ENCODE data around the gene FASTKD2. TPM values are rescaled to one million over a fixed set of nuclear protein-coding genes. Genes with fewer than 3 reads are reported as not detected.
"Not testable (repeated sequence)": the region's sequence is repeated elsewhere in the genome, so short reads cannot be mapped to it uniquely, and the experiment has no call there.

The FASTKD2 gene
- total RNA-seq, 2 experiments from 2014 or later = 33.9 to 37.0 TPM

DNA sequence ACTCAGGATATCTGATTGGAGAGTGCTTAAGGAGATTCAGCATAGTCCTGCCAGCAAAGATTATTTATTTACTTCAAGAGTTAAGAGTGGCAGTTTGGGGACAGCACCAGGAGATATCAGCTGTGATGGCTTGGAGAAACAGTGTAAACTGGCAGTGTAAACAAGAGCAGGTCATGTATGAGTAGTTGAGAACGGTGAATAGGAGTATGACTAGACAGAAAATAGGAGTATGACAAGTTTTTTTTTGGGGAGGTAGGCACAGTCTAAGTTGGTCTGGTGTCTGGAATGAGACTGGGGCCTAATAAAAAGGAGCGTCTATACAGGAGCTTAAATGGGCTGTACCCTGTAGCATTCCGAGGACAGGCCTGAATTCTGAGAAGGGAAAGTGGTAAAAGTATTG is 42.2 kb downstream of the FASTKD2 start:
- POLR2A ChIA-PET, ATAC-seq, CTCF ChIA-PET: not testable (repeated sequence)

GRCh38 chr2:206812471-206812870 is 47.1 kb downstream of the FASTKD2 start:
- POLR2A ChIA-PET; H3K27me3 Mint-ChIP-seq; H3K27ac Mint-ChIP-seq; H3K36me3 Mint-ChIP-seq (ENCODE audit: low read depth); DNase-seq; H3K9me3 Mint-ChIP-seq (ENCODE audit: low read depth); CTCF ChIA-PET; H3K4me1 Mint-ChIP-seq; intact Hi-C loops (cut with DNase I, micrococcal nuclease); H3K4me3 Mint-ChIP-seq; ATAC-seq: not testable (repeated sequence)

More for the DNA sequence above, 42.2 kb downstream of the FASTKD2 start:
- H3K27ac Mint-ChIP-seq; DNase-seq; H3K27me3 Mint-ChIP-seq; H3K9me3 Mint-ChIP-seq (ENCODE audit: low read depth); H3K4me3 Mint-ChIP-seq; H3K36me3 Mint-ChIP-seq (ENCODE audit: low read depth); intact Hi-C loops (cut with DNase I, micrococcal nuclease); H3K4me1 Mint-ChIP-seq: not testable (repeated sequence)

DNA sequence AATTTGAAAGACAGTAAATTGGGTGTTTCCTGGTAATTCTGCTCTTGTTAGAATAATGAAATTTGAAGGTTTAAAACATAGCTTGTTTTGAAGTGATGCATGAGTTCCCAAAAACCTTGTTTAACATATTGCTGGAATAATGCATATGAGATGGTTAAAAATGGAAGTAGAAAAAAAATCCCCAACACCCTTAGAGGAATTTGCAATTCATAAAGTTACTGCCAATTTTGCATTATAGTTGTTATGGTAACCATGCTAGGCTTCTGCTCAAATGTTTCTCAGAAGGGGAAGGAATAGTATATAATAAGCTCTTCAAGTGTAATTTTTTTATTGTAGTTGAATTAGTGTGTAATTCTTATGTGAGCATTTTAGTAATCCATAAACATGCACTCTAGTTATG is 49.1 kb downstream of the FASTKD2 start:
- no peak for DNase-seq
- ATAC-seq = no peak
- ChIA-PET CTCF (no interaction called here), POLR2A (no interaction called here)
- intact Hi-C loops (cut with DNase I, micrococcal nuclease) = no loop called here
- Mint-ChIP-seq H3K27me3 (no peaks in the 10 kb centered on the region), H3K36me3 (ENCODE audit: low read depth) (no peaks in the 10 kb centered on the region), H3K4me1 (no peaks in the 10 kb centered on the region), H3K27ac (no peak overlapping the region), H3K9me3 (ENCODE audit: low read depth) (no peaks in the 10 kb centered on the region), H3K4me3 (no peak overlapping the region)

DNA sequence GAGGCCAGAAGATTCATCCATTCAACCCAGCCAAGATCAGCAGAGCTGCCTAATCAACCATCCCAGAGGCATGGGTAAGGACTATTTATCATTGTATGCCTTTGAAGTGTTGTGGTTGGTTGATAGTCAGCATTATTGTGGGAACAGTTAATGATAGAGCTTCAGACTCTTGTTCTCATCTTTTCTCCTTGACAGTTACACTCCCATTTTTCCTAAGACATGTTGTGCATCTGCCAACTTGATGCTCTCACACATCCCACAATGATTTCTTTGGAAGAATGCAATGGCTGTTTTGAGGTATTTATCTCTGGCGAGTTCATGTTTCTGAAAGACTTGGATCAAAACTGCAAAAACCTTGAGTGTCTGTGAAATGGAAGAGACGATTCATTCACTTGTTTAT is 55.4 kb downstream of the FASTKD2 start:
- no peaks in the 10 kb centered on the region for H3K9me3 Mint-ChIP-seq (ENCODE audit: low read depth)
- POLR2A ChIA-PET = no interaction called here
- H3K27me3 Mint-ChIP-seq = no peaks in the 10 kb centered on the region
- H3K4me3 Mint-ChIP-seq = no peak overlapping the region
- DNase-seq (no peak), ATAC-seq (no peak)
- no peaks in the 10 kb centered on the region for H3K4me1 Mint-ChIP-seq
- no peak overlapping the region for H3K27ac Mint-ChIP-seq
- CTCF ChIA-PET = no interaction called here
- intact Hi-C loops (cut with DNase I, micrococcal nuclease) = no loop called here
- no peaks in the 10 kb centered on the region for H3K36me3 Mint-ChIP-seq (ENCODE audit: low read depth)

GRCh38 chr2:206823178-206823577 is 57.8 kb downstream of the FASTKD2 start:
- no peaks in the 10 kb centered on the region for H3K4me1 Mint-ChIP-seq
- no peaks in the 10 kb centered on the region for H3K36me3 Mint-ChIP-seq (ENCODE audit: low read depth)
- no peaks in the 10 kb centered on the region for H3K27me3 Mint-ChIP-seq
- H3K4me3 Mint-ChIP-seq = no peak overlapping the region
- POLR2A ChIA-PET = no interaction called here
- intact Hi-C loops (cut with DNase I, micrococcal nuclease) = no loop called here
- no peak for ATAC-seq
- CTCF ChIA-PET = interaction anchor here (0.6 kb wide), 1 partner anchor 169 kb away, joined by 3 read pairs; no protein-coding TSS in a partner anchor
- DNase-seq = no peak
- no peak overlapping the region for H3K27ac Mint-ChIP-seq
- H3K9me3 Mint-ChIP-seq (ENCODE audit: low read depth) = no peaks in the 10 kb centered on the region

GRCh38 chr2:206824087-206824618 is 58.7 kb downstream of the FASTKD2 start:
- Mint-ChIP-seq H3K4me3 (no peak overlapping the region), H3K27ac (no peak overlapping the region), H3K36me3 (ENCODE audit: low read depth) (no peaks in the 10 kb centered on the region), H3K27me3 (no peaks in the 10 kb centered on the region), H3K9me3 (ENCODE audit: low read depth) (no peaks in the 10 kb centered on the region), H3K4me1 (no peaks in the 10 kb centered on the region)
- POLR2A ChIA-PET = interaction anchor here (0.5 kb wide), 1 partner anchor 744 kb away, joined by 3 read pairs; no protein-coding TSS in a partner anchor
- no peak for DNase-seq
- CTCF ChIA-PET = interaction anchor here (0.9 kb wide), 1 partner anchor 26 kb away, joined by 3 read pairs; no protein-coding TSS in a partner anchor
- intact Hi-C loops (cut with DNase I, micrococcal nuclease) = no loop called here
- ATAC-seq = no peak

DNA sequence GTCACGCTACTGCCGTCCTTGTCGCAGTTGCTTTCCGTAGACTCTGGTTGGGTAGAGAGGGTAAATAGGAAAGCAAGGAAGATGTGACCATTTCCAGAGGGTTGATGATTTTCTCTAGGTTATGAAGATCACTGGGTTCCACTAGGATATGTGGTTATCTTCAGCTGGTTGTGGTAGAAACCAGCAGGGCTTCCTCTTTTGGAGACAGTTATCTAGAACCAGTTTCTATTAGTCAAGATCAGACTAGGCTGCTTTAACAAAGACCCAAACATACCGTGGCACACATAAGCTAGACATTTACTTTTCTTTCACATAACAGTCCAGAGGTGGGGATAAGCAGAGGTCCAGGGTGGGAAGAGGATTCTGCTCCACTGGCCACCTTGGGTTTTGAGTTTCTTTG is 59.6 kb downstream of the FASTKD2 start:
- no peak for DNase-seq
- Mint-ChIP-seq H3K4me3 (no peak overlapping the region), H3K36me3 (ENCODE audit: low read depth) (no peaks in the 10 kb centered on the region), H3K4me1 (no peaks in the 10 kb centered on the region), H3K9me3 (ENCODE audit: low read depth) (no peaks in the 10 kb centered on the region), H3K27ac (no peak overlapping the region), H3K27me3 (no peaks in the 10 kb centered on the region)
- intact Hi-C loops (cut with DNase I, micrococcal nuclease) = no loop called here
- ATAC-seq = no peak
- ChIA-PET CTCF (interaction anchor here (0.5 kb wide), 1 partner anchor 639 kb away, joined by 3 read pairs; no protein-coding TSS in a partner anchor), POLR2A (no interaction called here)

DNA sequence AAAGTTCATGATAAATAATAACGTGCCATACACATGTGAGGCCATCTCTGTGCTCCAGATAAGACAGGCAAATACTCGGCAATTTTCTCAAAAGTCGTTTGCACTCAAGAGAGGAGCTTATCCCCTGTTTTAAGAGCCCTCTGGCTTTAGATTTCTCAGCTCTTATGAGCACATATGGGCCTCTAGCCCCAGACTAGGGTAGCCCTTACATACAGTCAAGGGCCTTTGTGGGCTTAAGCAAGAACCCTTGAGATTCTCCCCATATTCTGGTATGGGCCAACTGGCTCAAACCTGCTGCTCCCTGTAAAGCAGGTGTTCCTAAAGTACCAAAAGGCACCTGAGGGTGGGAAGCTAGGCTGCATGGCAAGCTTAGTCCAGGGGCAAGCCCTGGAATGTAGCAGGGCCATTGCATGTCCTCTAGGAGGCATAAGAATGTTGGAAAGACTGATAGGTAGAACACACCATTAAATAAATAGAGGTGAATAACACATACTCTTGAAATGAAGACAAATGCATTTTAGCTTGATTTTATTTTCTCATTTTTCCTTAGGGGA is 66.1 kb downstream of the FASTKD2 start:
- intact Hi-C loops (cut with DNase I, micrococcal nuclease) = no loop called here
- Mint-ChIP-seq H3K36me3 (ENCODE audit: low read depth) (no peaks in the 10 kb centered on the region), H3K27me3 (no peaks in the 10 kb centered on the region), H3K4me3 (no peak overlapping the region), H3K27ac (no peak overlapping the region), H3K4me1 (no peaks in the 10 kb centered on the region), H3K9me3 (ENCODE audit: low read depth) (peaks cover 3% of the 10 kb centered on the region)
- DNase-seq (no peak), ATAC-seq (no peak)
- POLR2A ChIA-PET = interaction anchor here (0.6 kb wide), 1 partner anchor 408 kb away, joined by 6 read pairs; no protein-coding TSS in a partner anchor
- CTCF ChIA-PET = interaction anchor here (0.7 to 0.8 kb wide), 4 partner anchors 12 to 353 kb away, joined by 3 read pairs; no protein-coding TSS in a partner anchor

DNA sequence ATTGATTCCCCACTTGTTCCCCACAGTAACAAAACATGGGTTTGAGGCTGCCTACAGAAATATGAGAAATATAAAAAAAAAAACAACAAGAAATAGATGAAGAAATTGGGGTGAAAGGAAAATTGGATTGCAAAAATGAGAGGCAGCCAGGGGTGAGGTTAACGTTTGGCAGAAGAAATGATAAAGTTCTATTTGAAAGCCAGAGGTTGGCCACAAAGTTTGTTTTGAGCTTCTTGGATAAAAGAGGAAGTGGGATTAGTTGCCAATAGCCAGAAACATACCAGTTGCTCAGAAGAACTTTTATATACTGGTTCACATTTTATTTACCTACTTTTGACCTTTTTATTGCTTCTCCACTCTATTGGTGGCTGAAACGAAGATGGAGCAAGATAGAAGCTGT is 67.5 kb downstream of the FASTKD2 start:
- Mint-ChIP-seq H3K36me3 (ENCODE audit: low read depth) (no peaks in the 10 kb centered on the region), H3K9me3 (ENCODE audit: low read depth) (peaks cover 3% of the 10 kb centered on the region), H3K27ac (no peak overlapping the region), H3K4me3 (no peak overlapping the region), H3K27me3 (no peaks in the 10 kb centered on the region), H3K4me1 (no peaks in the 10 kb centered on the region)
- ChIA-PET CTCF (interaction anchor here (0.5 to 1.6 kb wide), 2 partner anchors 14 to 212 kb away, joined by 3 read pairs; no protein-coding TSS in a partner anchor), POLR2A (no interaction called here)
- intact Hi-C loops (cut with DNase I, micrococcal nuclease) = no loop called here
- ATAC-seq = no peak
- no peak for DNase-seq

- ATAC-seq (no peak), DNase-seq (no peak)
- Mint-ChIP-seq H3K9me3 (ENCODE audit: low read depth) (peaks cover 3% of the 10 kb centered on the region), H3K27ac (no peak overlapping the region), H3K36me3 (ENCODE audit: low read depth) (no peaks in the 10 kb centered on the region), H3K4me3 (no peak overlapping the region), H3K27me3 (no peaks in the 10 kb centered on the region), H3K4me1 (no peaks in the 10 kb centered on the region)
- POLR2A ChIA-PET = no interaction called here
- CTCF ChIA-PET = interaction anchor here (0.5 to 1.6 kb wide), 2 partner anchors 14 to 212 kb away, joined by 3 read pairs; no protein-coding TSS in a partner anchor
- intact Hi-C loops (cut with DNase I, micrococcal nuclease) = no loop called here
These were observed 67.9 kb downstream of the FASTKD2 start for GRCh38 chr2:206833291-206833690.

DNA sequence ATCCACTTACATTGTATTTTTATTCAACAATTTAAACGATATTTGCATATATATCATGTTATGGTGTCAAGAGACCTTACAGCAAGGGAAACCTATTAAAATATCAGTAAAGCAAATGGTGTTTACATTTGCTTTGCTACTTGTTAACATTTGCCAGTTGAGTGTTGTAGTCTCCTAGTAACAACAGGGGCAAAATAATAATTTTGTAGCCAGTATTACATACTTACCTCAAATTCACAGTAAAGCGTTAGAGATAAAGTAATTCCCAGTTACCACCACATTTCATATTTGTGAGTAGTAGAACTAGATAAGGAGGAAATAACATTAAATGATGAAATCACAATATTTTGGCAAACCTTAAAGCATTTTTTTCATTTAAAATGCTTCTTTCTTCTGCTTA is 71.3 kb downstream of the FASTKD2 start:
- H3K4me1 Mint-ChIP-seq = no peaks in the 10 kb centered on the region
- H3K27me3 Mint-ChIP-seq = no peaks in the 10 kb centered on the region
- POLR2A ChIA-PET = no interaction called here
- intact Hi-C loops (cut with DNase I, micrococcal nuclease) = no loop called here
- H3K36me3 Mint-ChIP-seq (ENCODE audit: low read depth) = no peaks in the 10 kb centered on the region
- ATAC-seq (no peak), DNase-seq (no peak)
- H3K27ac Mint-ChIP-seq = no peak overlapping the region
- H3K9me3 Mint-ChIP-seq (ENCODE audit: low read depth) = peaks cover 3% of the 10 kb centered on the region
- CTCF ChIA-PET = interaction anchor here (0.7 to 0.8 kb wide), 2 partner anchors 9 kb away, joined by 3 read pairs; no protein-coding TSS in a partner anchor
- H3K4me3 Mint-ChIP-seq = no peak overlapping the region

DNA sequence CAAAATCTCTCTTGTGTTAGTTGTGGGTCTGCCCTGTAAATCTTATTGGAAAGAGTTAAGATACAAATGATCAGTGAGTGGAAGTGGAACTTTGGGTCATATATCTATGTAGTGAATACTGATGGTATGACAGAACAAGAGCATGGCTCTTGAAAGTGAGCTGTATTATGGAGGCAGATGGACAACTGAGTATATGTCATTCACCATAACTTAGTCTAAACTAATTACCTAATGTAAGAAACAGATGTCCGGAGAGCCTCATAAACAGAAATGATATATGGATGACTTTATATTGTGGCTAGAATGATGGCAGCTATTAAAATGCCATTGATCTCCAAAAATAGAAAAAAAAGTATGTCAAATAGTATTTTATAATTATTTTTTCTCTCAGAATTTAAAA is 72.4 kb downstream of the FASTKD2 start:
- CTCF ChIA-PET = no interaction called here
- Mint-ChIP-seq H3K27me3 (no peaks in the 10 kb centered on the region), H3K9me3 (ENCODE audit: low read depth) (peaks cover 3% of the 10 kb centered on the region), H3K4me1 (no peaks in the 10 kb centered on the region), H3K4me3 (no peak overlapping the region), H3K27ac (no peak overlapping the region), H3K36me3 (ENCODE audit: low read depth) (no peaks in the 10 kb centered on the region)
- POLR2A ChIA-PET = no interaction called here
- DNase-seq (no peak), ATAC-seq (no peak)
- intact Hi-C loops (cut with DNase I, micrococcal nuclease) = no loop called here
